ENCODE measurements around the gene GAST.

GRCh38 chr17:41734139-41734948 is 22.2 kb downstream of the GAST start, which contains the start of gene HAP1:
- TF ChIP-seq CTCF (IDR thresholded peaks at IDR 0.05; ENCODE audit: low read depth, low read length) (no peak), EZH2phosphoT487 (IDR thresholded peaks at IDR 0.05; ENCODE audit: low read depth) (no peak)
